ENCODE results near the gene SRSF6.
"Not testable (repeated sequence)": the region's sequence is repeated elsewhere in the genome, so short reads cannot be mapped to it uniquely, and the experiment has no call there.

The SRSF6 gene

DNA sequence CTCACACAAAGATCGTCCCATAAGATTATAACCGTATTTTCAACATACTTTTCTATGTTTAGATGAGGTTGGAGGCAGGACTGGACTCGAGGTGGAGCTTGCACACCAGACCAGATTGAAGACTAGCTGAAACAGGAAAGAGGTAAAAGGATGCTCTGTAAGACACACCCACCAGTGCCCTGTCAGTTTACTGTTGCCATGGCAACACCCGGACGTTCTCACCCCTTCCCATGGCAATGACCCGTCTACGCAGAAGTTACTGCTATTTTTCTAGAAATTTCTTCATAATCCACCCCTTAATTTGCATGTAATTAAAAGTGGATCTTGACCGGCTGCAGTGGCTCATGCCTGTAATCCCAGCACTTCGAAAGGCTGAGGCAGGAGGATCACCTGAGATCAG lies 13.6 kb upstream of the SRSF6 start:
- Histone ChIP-seq H3K27ac (ENCODE audit: low read length) (no peak overlapping the region), H2AFZ (ENCODE audit: low read depth, low read length) (no peak overlapping the region), H3K36me3 (ENCODE audit: insufficient read depth, low read length) (no peaks in the 10 kb centered on the region), H3K9ac (ENCODE audit: low read depth, low read length) (no peak overlapping the region), H3K27me3 (ENCODE audit: insufficient read depth, low read length, poor library complexity) (peaks cover 10% of the 10 kb centered on the region), H3K9me3 (ENCODE audit: insufficient read depth, low read length, severe bottlenecking) (no peaks in the 10 kb centered on the region), H4K20me1 (ENCODE audit: insufficient read depth, low read length) (no peaks in the 10 kb centered on the region), H3K4me3 (ENCODE audit: low read depth in 1 of 2, low read length in 2 of 2) (no peak overlapping the region), H3K4me1 (ENCODE audit: insufficient read depth, low read length) (no peaks in the 10 kb centered on the region), H3K79me2 (ENCODE audit: insufficient read depth, low read length) (no peaks in the 10 kb centered on the region), H3K4me2 (ENCODE audit: insufficient read depth, low read length) (no peak overlapping the region)
- DNase-seq (no peak), ATAC-seq (ENCODE audit: insufficient read depth, low read depth) (no peak)
- TF ChIP-seq EZH2 (IDR thresholded peaks at IDR 0.05; ENCODE audit: borderline replicate concordance, low read depth, low read length, severe bottlenecking) = no peak
- TF ChIP-seq, protein P1, sequence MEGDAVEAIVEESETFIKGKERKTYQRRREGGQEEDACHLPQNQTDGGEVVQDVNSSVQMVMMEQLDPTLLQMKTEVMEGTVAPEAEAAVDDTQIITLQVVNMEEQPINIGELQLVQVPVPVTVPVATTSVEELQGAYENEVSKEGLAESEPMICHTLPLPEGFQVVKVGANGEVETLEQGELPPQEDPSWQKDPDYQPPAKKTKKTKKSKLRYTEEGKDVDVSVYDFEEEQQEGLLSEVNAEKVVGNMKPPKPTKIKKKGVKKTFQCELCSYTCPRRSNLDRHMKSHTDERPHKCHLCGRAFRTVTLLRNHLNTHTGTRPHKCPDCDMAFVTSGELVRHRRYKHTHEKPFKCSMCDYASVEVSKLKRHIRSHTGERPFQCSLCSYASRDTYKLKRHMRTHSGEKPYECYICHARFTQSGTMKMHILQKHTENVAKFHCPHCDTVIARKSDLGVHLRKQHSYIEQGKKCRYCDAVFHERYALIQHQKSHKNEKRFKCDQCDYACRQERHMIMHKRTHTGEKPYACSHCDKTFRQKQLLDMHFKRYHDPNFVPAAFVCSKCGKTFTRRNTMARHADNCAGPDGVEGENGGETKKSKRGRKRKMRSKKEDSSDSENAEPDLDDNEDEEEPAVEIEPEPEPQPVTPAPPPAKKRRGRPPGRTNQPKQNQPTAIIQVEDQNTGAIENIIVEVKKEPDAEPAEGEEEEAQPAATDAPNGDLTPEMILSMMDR (IDR thresholded peaks at IDR 0.05; ENCODE audit: borderline replicate concordance, extremely low read depth, low read length, poor library complexity, severe bottlenecking) = no peak

DNA sequence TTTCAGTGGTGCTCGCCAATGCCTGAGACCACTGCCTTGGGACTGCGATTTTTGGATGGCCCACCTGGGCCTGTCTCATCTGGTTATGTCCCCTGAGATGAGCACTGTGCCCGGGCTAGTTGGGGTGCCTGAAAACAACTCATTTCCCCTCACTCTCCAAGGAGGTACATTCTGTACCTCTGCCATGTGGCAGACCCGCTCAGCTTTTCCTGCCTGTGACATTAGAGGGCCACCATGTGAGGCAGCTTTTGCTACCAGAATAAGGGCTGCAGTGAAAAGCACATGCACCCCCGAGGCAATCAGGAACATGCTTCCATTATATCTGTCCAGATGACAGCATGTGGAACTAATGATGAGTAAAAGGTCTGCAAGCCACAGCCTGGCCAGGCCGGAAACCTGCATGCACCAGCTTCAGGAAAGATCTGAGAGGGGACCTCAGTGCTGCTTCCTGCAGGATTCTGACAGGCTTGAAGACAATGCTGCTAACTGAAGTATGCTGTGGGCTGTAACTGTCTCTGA lies 11.3 kb upstream of the SRSF6 start:
- Histone ChIP-seq H3K4me3 (ENCODE audit: low read depth in 1 of 2, low read length in 2 of 2) (no peak overlapping the region), H3K9me3 (ENCODE audit: insufficient read depth, low read length, severe bottlenecking) (no peaks in the 10 kb centered on the region), H3K27ac (ENCODE audit: low read length) (no peak overlapping the region), H3K4me1 (ENCODE audit: insufficient read depth, low read length) (no peaks in the 10 kb centered on the region), H3K27me3 (ENCODE audit: insufficient read depth, low read length, poor library complexity) (peaks cover 15% of the 10 kb centered on the region), H4K20me1 (ENCODE audit: insufficient read depth, low read length) (no peaks in the 10 kb centered on the region), H3K9ac (ENCODE audit: low read depth, low read length) (no peak overlapping the region), H3K79me2 (ENCODE audit: insufficient read depth, low read length) (no peaks in the 10 kb centered on the region), H2AFZ (ENCODE audit: low read depth, low read length) (no peak overlapping the region), H3K36me3 (ENCODE audit: insufficient read depth, low read length) (no peaks in the 10 kb centered on the region), H3K4me2 (ENCODE audit: insufficient read depth, low read length) (no peak overlapping the region)
- TF ChIP-seq EZH2 (IDR thresholded peaks at IDR 0.05; ENCODE audit: borderline replicate concordance, low read depth, low read length, severe bottlenecking) = no peak
- TF ChIP-seq, protein P1 (IDR thresholded peaks at IDR 0.05; ENCODE audit: borderline replicate concordance, extremely low read depth, low read length, poor library complexity, severe bottlenecking) = no peak
- DNase-seq = no peak
- no peak for ATAC-seq (ENCODE audit: insufficient read depth, low read depth)

DNA sequence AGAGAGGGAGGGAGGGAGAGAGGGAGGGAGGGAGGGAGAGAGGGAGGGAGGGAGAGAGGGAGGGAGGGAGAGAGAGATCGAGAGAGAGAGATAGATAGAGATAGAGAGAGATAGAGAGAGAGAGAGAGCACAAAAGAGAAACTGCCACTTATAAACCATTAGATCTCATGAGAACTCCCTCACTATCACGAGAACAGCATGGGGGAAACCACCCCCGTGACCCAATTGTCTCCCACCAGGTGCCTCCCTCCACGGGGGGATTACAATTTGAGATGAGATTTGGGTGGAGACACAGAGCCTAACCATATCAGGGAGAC lies 9.3 kb upstream of the SRSF6 start:
- H3K9me3 ChIP-seq (ENCODE audit: insufficient read depth, low read length, severe bottlenecking); H3K4me2 ChIP-seq (ENCODE audit: insufficient read depth, low read length); H3K4me1 ChIP-seq (ENCODE audit: insufficient read depth, low read length); H3K36me3 ChIP-seq (ENCODE audit: insufficient read depth, low read length); DNase-seq; H2AFZ ChIP-seq (ENCODE audit: low read depth, low read length); H3K9ac ChIP-seq (ENCODE audit: low read depth, low read length); H4K20me1 ChIP-seq (ENCODE audit: insufficient read depth, low read length); H3K27ac ChIP-seq (ENCODE audit: low read length); H3K4me3 ChIP-seq (ENCODE audit: low read depth in 1 of 2, low read length in 2 of 2); H3K79me2 ChIP-seq (ENCODE audit: insufficient read depth, low read length): not testable (repeated sequence)
- peaks cover 15% of the 10 kb centered on the region for H3K27me3 ChIP-seq (ENCODE audit: insufficient read depth, low read length, poor library complexity)
- ATAC-seq (ENCODE audit: insufficient read depth, low read depth) = 0 out of 3 replicates have a peak, but pooled peaks have one; percentile 4

DNA sequence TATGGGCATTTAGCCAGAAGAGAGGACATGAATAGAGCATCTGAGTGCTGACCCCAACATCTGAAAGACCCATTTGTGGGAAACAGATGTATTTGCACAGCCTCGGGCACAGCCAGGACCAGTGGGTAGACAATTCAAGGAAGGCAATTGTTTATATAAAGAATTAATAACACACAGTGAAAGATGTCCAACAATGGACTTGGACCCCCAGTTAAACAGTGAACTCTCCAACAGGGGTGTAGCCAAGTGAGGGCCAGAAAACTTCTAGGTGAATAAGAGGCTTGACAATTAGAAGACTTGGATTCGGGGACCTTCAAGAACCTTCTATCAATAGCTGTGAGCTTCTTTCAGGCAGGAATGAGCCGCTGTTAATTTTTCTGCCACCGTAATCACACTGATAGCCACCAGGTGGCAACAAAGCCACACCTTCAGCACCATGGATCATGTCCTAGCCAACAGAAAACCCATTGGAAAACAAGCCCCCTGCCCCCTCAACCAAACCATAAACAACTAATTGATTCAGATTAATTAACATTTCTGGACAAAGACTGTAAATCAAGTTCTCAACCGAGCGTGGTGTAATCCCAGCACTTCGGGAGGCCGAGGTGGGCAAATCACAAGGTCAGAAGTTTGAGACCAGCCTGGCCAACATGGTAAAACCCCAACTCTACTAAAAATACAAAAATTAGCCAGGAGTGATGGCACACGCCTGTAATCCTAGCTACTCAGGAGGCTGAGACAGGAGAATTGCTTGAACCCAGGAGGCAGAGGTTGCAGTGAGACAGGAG lies 8.8 kb upstream of the SRSF6 start:
- Histone ChIP-seq H3K36me3 (ENCODE audit: insufficient read depth, low read length) (no peaks in the 10 kb centered on the region), H3K9ac (ENCODE audit: low read depth, low read length) (no peak overlapping the region), H3K27ac (ENCODE audit: low read length) (no peak overlapping the region), H3K9me3 (ENCODE audit: insufficient read depth, low read length, severe bottlenecking) (no peaks in the 10 kb centered on the region), H3K4me3 (ENCODE audit: low read depth in 1 of 2, low read length in 2 of 2) (no peak overlapping the region), H3K27me3 (ENCODE audit: insufficient read depth, low read length, poor library complexity) (peaks cover 15% of the 10 kb centered on the region), H3K4me2 (ENCODE audit: insufficient read depth, low read length) (no peak overlapping the region; the same call in 1 of the 2 replicates), H4K20me1 (ENCODE audit: insufficient read depth, low read length) (no peaks in the 10 kb centered on the region), H2AFZ (ENCODE audit: low read depth, low read length) (no peak overlapping the region), H3K4me1 (ENCODE audit: insufficient read depth, low read length) (no peaks in the 10 kb centered on the region), H3K79me2 (ENCODE audit: insufficient read depth, low read length) (no peaks in the 10 kb centered on the region)
- ATAC-seq (ENCODE audit: insufficient read depth, low read depth) (peak; percentile 87), DNase-seq (peak; percentile 60)
- TF ChIP-seq, protein P1 (IDR thresholded peaks at IDR 0.05; ENCODE audit: borderline replicate concordance, extremely low read depth, low read length, poor library complexity, severe bottlenecking) = peak; percentile 90
- TF ChIP-seq EZH2 (IDR thresholded peaks at IDR 0.05; ENCODE audit: borderline replicate concordance, low read depth, low read length, severe bottlenecking) = no peak
